Measurements from ENCODE around the gene MLLT10. TPM values are rescaled to one million over a fixed set of nuclear protein-coding genes. Genes with fewer than 3 reads are reported as not detected.

The MLLT10 gene
- total RNA-seq, 1 donor = 50.5 TPM

- TF ChIP-seq CTCF (IDR thresholded peaks at IDR 0.05; ENCODE audit: insufficient read depth, low read depth, low read length) = no peak
- H3K4me3 ChIP-seq (ENCODE audit: low read depth, low read length) = no peak overlapping the region
- no peak for DNase-seq (ENCODE audit: low read depth)
Measured at GRCh38 chr10:21512573-21513404, 21.2 kb upstream of the MLLT10 start.

DNA sequence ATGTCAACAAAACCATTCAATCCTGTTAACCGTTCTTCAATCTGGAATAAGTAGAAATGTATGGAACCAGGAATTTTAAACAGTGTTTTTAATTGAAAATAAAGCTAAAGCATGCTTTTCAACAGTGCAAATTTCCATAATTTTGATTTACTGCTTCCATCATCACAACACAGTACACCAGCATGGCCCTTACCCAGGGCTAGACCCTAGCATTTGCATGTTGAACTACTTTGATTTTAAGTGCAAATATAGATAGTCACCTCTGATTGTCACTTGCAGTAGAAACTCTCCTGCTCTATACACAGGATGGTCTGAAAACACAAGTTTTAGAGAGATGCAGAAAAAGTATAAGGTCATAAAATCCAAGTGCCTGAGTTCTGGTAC is 20.6 kb upstream of the MLLT10 start:
- DNase-seq (ENCODE audit: low read depth) = no peak
- TF ChIP-seq CTCF (IDR thresholded peaks at IDR 0.05; ENCODE audit: insufficient read depth, low read depth, low read length) = no peak
- H3K4me3 ChIP-seq (ENCODE audit: low read depth, low read length) = no peak overlapping the region

- no peak for TF ChIP-seq CTCF (IDR thresholded peaks at IDR 0.05; ENCODE audit: insufficient read depth, low read depth, low read length)
- no peak for DNase-seq (ENCODE audit: low read depth)
- H3K4me3 ChIP-seq (ENCODE audit: low read depth, low read length) = no peak overlapping the region
Measured at GRCh38 chr10:21514129-21514817, 19.8 kb upstream of the MLLT10 start.

DNA sequence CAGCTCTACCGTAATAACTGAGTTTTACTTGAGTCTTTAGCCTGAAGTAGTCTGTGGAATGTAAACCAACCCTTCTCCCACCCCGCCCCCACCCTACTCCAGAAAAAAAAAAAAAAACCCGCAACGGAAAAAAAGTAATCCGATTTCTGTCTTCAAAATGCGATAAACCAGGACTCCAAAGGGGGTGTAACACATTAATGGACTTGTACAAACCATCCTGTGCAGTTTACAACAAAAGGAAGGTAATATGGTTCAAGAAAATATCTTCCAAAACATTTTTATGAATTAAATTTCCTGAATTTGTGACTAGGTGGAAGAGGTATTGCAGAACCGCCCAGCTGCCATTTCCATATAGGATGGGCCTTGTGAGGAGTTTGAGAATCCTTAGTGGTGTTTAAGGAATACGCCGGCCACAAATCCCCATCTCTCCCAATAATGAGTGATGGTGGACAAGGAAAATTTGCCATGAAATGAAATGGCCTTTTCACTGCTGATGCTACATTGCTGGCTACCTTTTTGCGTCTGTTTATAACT is 19.1 kb upstream of the MLLT10 start:
- no peak for DNase-seq (ENCODE audit: low read depth)
- no peak for TF ChIP-seq CTCF (IDR thresholded peaks at IDR 0.05; ENCODE audit: insufficient read depth, low read depth, low read length)
- no peak overlapping the region for H3K4me3 ChIP-seq (ENCODE audit: low read depth, low read length)

- H3K4me3 ChIP-seq (ENCODE audit: low read depth, low read length) = peak overlapping the region; percentile 67
- no peak for TF ChIP-seq CTCF (IDR thresholded peaks at IDR 0.05; ENCODE audit: insufficient read depth, low read depth, low read length)
- no peak for DNase-seq (ENCODE audit: low read depth)
Measured at GRCh38 chr10:21515361-21516241, 18.4 kb upstream of the MLLT10 start.
